NB4 (cell line): ENCODE data around the gene DLG2.

Source experiments
- POLR2A ChIP-seq: IDR thresholded peaks from 2 replicates; pipeline ENCODE4 v1.6.1; 2011; ENCODE audit warnings: mild to moderate bottlenecking; ENCODE audit not compliant: insufficient read length; ENCODE audit errors: extremely low read depth
- TF ChIP-seq, protein P1 (sequence below): IDR thresholded peaks from one replicate; pipeline ENCODE4 v1.5.1; 2012; ENCODE audit warnings: low read depth, low read length

DNA sequence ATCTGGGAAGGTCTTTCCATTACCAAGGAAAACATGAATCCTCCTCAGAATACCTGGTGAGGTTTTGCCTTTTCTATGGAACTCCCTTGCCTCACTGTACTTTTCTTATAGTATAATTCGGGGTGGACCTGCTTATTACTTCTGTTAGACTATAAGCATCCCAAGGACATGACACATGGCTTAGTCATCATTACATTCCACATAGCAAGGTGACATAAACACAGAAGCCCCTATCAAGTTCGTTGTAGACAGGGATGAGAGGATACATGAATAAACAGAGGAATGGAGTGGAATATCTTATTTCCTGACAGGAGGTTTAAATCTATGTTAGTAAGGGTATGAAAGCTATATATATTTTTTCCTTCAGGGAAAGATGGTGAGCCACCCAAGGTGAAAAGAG, 1808.8 kb downstream of the DLG2 start:
- TF ChIP-seq, protein P1, sequence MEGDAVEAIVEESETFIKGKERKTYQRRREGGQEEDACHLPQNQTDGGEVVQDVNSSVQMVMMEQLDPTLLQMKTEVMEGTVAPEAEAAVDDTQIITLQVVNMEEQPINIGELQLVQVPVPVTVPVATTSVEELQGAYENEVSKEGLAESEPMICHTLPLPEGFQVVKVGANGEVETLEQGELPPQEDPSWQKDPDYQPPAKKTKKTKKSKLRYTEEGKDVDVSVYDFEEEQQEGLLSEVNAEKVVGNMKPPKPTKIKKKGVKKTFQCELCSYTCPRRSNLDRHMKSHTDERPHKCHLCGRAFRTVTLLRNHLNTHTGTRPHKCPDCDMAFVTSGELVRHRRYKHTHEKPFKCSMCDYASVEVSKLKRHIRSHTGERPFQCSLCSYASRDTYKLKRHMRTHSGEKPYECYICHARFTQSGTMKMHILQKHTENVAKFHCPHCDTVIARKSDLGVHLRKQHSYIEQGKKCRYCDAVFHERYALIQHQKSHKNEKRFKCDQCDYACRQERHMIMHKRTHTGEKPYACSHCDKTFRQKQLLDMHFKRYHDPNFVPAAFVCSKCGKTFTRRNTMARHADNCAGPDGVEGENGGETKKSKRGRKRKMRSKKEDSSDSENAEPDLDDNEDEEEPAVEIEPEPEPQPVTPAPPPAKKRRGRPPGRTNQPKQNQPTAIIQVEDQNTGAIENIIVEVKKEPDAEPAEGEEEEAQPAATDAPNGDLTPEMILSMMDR: no peak
- TF ChIP-seq POLR2A: no peak
